Mesenchymal stem cell (in vitro differentiated cells and primary cell): Measurements from ENCODE around the gene TDP2.

Source experiments
- DNase-seq: peaks from one replicate; pipeline ENCODE4 v3.0.0-alpha.2; 2013
- H2AFZ ChIP-seq: one replicate; pipeline ENCODE4 v1.6.1; 2013; ENCODE audit warnings: low read depth, mild to moderate bottlenecking, control low read depth, inconsistent platforms, low read length, moderate library complexity
- H2AK5ac ChIP-seq: 2 replicates; pipeline ENCODE4 v1.6.1; 2013; ENCODE audit warnings: low read length, moderate library complexity, mild to moderate bottlenecking, inconsistent platforms; ENCODE audit not compliant: severe bottlenecking
- H2BK120ac ChIP-seq: one replicate; pipeline ENCODE4 v1.6.1; 2013; ENCODE audit warnings: low read depth, mild to moderate bottlenecking, inconsistent platforms, low read length, moderate library complexity
- H2BK12ac ChIP-seq, 2 experiments: one replicate each; pipeline ENCODE4 v1.6.1; 2013; ENCODE audit warnings: inconsistent platforms in 2 of 2, low read length in 2 of 2, mild to moderate bottlenecking in 2 of 2, moderate library complexity in 2 of 2, control low read depth in 1 of 2
- H2BK15ac ChIP-seq: one replicate; pipeline ENCODE4 v1.6.1; 2013; ENCODE audit warnings: mild to moderate bottlenecking, low read depth, inconsistent platforms; ENCODE audit not compliant: poor library complexity, severe bottlenecking
- H2BK5ac ChIP-seq: 2 replicates; pipeline ENCODE4 v1.6.1; 2013; ENCODE audit warnings: low read depth, mild to moderate bottlenecking, low read length, control low read depth, inconsistent platforms; ENCODE audit not compliant: poor library complexity, severe bottlenecking
- H3K14ac ChIP-seq, 2 experiments: one replicate each; pipeline ENCODE4 v1.6.1; 2013; ENCODE audit warnings: inconsistent platforms in 2 of 2, low read length in 2 of 2, control low read depth in 1 of 2, mild to moderate bottlenecking in 1 of 2, moderate library complexity in 1 of 2
- H3K18ac ChIP-seq, 2 experiments: one replicate each; pipeline ENCODE4 v1.6.1; 2013; ENCODE audit warnings: inconsistent platforms in 2 of 2, low read length in 2 of 2, control low read depth in 1 of 2, low read depth in 1 of 2, mild to moderate bottlenecking in 1 of 2
- H3K23ac ChIP-seq, 2 experiments: one replicate each; pipeline ENCODE4 v1.6.1; 2013; ENCODE audit warnings: inconsistent platforms in 2 of 2, low read length in 2 of 2, mild to moderate bottlenecking in 2 of 2, moderate library complexity in 2 of 2, control low read depth in 1 of 2
- H3K27ac ChIP-seq: 2 replicates; pipeline ENCODE4 v1.5.1; 2013; ENCODE audit warnings: mild to moderate bottlenecking, moderate library complexity, low read length, control low read depth, inconsistent platforms; ENCODE audit not compliant: poor library complexity, severe bottlenecking
- H3K27me3 ChIP-seq, 2 experiments: 2 replicates each; pipeline versions ENCODE4 v1.6.1 to v1.7.0; 2013; ENCODE audit warnings: low read length in 2 of 2, mild to moderate bottlenecking in 2 of 2, moderate library complexity in 2 of 2, control low read depth in 1 of 2, inconsistent platforms in 1 of 2; ENCODE audit not compliant: control insufficient read depth in 1 of 2, insufficient read depth in 1 of 2
- H3K36me3 ChIP-seq, 2 experiments: 2 replicates each; pipeline versions ENCODE4 v1.6.1 to v1.7.0; 2013; ENCODE audit warnings: low read length in 2 of 2, control low read depth in 1 of 2, inconsistent platforms in 1 of 2, low read depth in 1 of 2, mild to moderate bottlenecking in 1 of 2; ENCODE audit not compliant: insufficient read depth in 2 of 2, control insufficient read depth in 1 of 2
- H3K4ac ChIP-seq, 2 experiments: one replicate each; pipeline ENCODE4 v1.6.1; 2013; ENCODE audit warnings: inconsistent platforms in 2 of 2, low read length in 2 of 2, mild to moderate bottlenecking in 2 of 2, moderate library complexity in 2 of 2, control low read depth in 1 of 2, low read depth in 1 of 2
- H3K4me1 ChIP-seq: 2 replicates; pipeline ENCODE4 v1.6.1; 2013; ENCODE audit warnings: low read depth, low read length, control low read depth; ENCODE audit not compliant: control insufficient read depth, insufficient read depth
- H3K4me2 ChIP-seq: 2 replicates; pipeline ENCODE4 v1.6.1; 2013; ENCODE audit warnings: low read length, mild to moderate bottlenecking, inconsistent platforms; ENCODE audit not compliant: poor library complexity, severe bottlenecking
- H3K4me3 ChIP-seq, 2 experiments: 2 replicates each; pipeline versions ENCODE4 v1.5.1 to v1.7.0; 2013; ENCODE audit warnings: low read length in 2 of 2, mild to moderate bottlenecking in 2 of 2, control low read depth in 1 of 2, low read depth in 1 of 2; ENCODE audit not compliant: insufficient read depth in 1 of 2
- H3K79me1 ChIP-seq: replicated peaks from 2 replicates; pipeline ENCODE4 v1.6.1; 2013; ENCODE audit warnings: mild to moderate bottlenecking, control low read depth, low read length, inconsistent platforms; ENCODE audit not compliant: poor library complexity, severe bottlenecking
- H3K9ac ChIP-seq: 2 replicates; pipeline ENCODE4 v1.7.0; 2013; ENCODE audit warnings: mild to moderate bottlenecking, low read length, moderate library complexity
- H3K9me3 ChIP-seq: 2 replicates; pipeline ENCODE4 v1.7.0; 2013; ENCODE audit warnings: mild to moderate bottlenecking, low read length; ENCODE audit not compliant: control insufficient read depth
- H4K8ac ChIP-seq: one replicate; pipeline ENCODE4 v1.6.1; 2013; ENCODE audit warnings: inconsistent platforms, mild to moderate bottlenecking, low read length, moderate library complexity
- H4K91ac ChIP-seq: one replicate; pipeline ENCODE4 v1.6.1; 2013; ENCODE audit warnings: mild to moderate bottlenecking, low read length, inconsistent platforms
- WGBS: methylation state at CpG from one replicate; pipeline ENCODE4 v1.1.7; 2013; ENCODE audit warnings: mixed read lengths; 5-methylcytosine and 5-hydroxymethylcytosine counted together

Gene TDP2

GRCh38 chr6:24689964-24690363 is 23.3 kb upstream of the TDP2 start:
- H3K18ac ChIP-seq: no peak overlapping the region
- no peak overlapping the region for H4K8ac ChIP-seq
- peaks cover 3% of the 10 kb centered on the region for H3K79me1 ChIP-seq
- no peaks in the 10 kb centered on the region for H3K27me3 ChIP-seq
- H2BK12ac ChIP-seq: no peak overlapping the region
- no peak overlapping the region for H2BK15ac ChIP-seq
- no peak overlapping the region for H3K4me3 ChIP-seq
- no peak overlapping the region for H3K14ac ChIP-seq
- H2AFZ ChIP-seq: no peak overlapping the region
- H3K9me3 ChIP-seq: no peaks in the 10 kb centered on the region
- peak overlapping the region; percentile 60 for H3K9ac ChIP-seq
- WGBS: 88% methylated on average over 2 of the region's 2 CpGs
- no peak for DNase-seq
- H3K4me1 ChIP-seq: no peaks in the 10 kb centered on the region
- no peak overlapping the region for H3K4ac ChIP-seq
- H3K27ac ChIP-seq: no peak overlapping the region
- no peak overlapping the region for H3K23ac ChIP-seq
- no peak overlapping the region for H4K91ac ChIP-seq
- H2BK5ac ChIP-seq: no peak overlapping the region
- H3K4me2 ChIP-seq: no peak overlapping the region
- H3K36me3 ChIP-seq: peaks cover 2 to 3% of the 10 kb centered on the region in 2 experiments
- no peak overlapping the region for H2AK5ac ChIP-seq
- H2BK120ac ChIP-seq: no peak overlapping the region

GRCh38 chr6:24686946-24687345 is 20.2 kb upstream of the TDP2 start:
- Histone ChIP-seq H3K4me1 (no peaks in the 10 kb centered on the region), H3K79me1 (peaks cover 2% of the 10 kb centered on the region), H2AFZ (no peak overlapping the region), H3K36me3 (peaks cover 0 to 2% of the 10 kb centered on the region in 2 experiments), H3K14ac (no peak overlapping the region), H2AK5ac (no peak overlapping the region), H2BK5ac (no peak overlapping the region), H2BK15ac (no peak overlapping the region), H4K8ac (no peak overlapping the region), H3K27me3 (no peaks in the 10 kb centered on the region), H3K23ac (no peak overlapping the region), H2BK12ac (no peak overlapping the region), H3K18ac (no peak overlapping the region), H2BK120ac (no peak overlapping the region), H3K4me2 (no peak overlapping the region), H3K9ac (no peak overlapping the region), H3K4ac (no peak overlapping the region), H3K9me3 (no peaks in the 10 kb centered on the region), H3K27ac (no peak overlapping the region), H4K91ac (no peak overlapping the region), H3K4me3 (no peak overlapping the region)
- DNase-seq: no peak
- WGBS: 97% methylated on average over 3 of the region's 4 CpGs

GRCh38 chr6:24686408-24686807 is 19.7 kb upstream of the TDP2 start:
- Histone ChIP-seq H3K79me1 (peaks cover 4% of the 10 kb centered on the region), H3K36me3 (peaks cover 0 to 2% of the 10 kb centered on the region in 2 experiments), H3K18ac (no peak overlapping the region), H3K23ac (no peak overlapping the region), H3K4ac (no peak overlapping the region), H3K4me1 (no peaks in the 10 kb centered on the region), H3K4me2 (no peak overlapping the region), H2BK12ac (no peak overlapping the region), H3K27me3 (no peaks in the 10 kb centered on the region), H4K91ac (no peak overlapping the region), H3K9ac (no peak overlapping the region), H3K9me3 (no peaks in the 10 kb centered on the region), H2AK5ac (no peak overlapping the region), H2BK15ac (no peak overlapping the region), H2AFZ (no peak overlapping the region), H3K4me3 (no peak overlapping the region), H2BK120ac (no peak overlapping the region), H2BK5ac (no peak overlapping the region), H3K27ac (no peak overlapping the region), H4K8ac (no peak overlapping the region), H3K14ac (no peak overlapping the region)
- WGBS: 86% methylated on average over 1 of the region's 1 CpG
- DNase-seq: no peak

GRCh38 chr6:24683297-24684296 is 16.9 kb upstream of the TDP2 start:
- Histone ChIP-seq H2AFZ (no peak overlapping the region), H3K4ac (no peak overlapping the region), H3K18ac (no peak overlapping the region), H2AK5ac (no peak overlapping the region), H3K4me1 (no peaks in the 10 kb centered on the region), H2BK15ac (no peak overlapping the region), H3K27ac (no peak overlapping the region), H3K4me2 (no peak overlapping the region), H3K14ac (no peak overlapping the region), H3K9ac (no peak overlapping the region), H3K23ac (no peak overlapping the region), H3K79me1 (peaks cover 5% of the 10 kb centered on the region), H4K8ac (no peak overlapping the region), H3K4me3 (no peak overlapping the region), H3K27me3 (no peaks in the 10 kb centered on the region), H2BK120ac (no peak overlapping the region), H2BK12ac (no peak overlapping the region), H3K9me3 (no peaks in the 10 kb centered on the region), H4K91ac (no peak overlapping the region), H3K36me3 (peaks cover 0 to 2% of the 10 kb centered on the region in 2 experiments), H2BK5ac (no peak overlapping the region)
- 49% methylated on average over 10 of the region's 12 CpGs for WGBS
- no peak for DNase-seq
